Activated T-cell treated with anti-CD3 and anti-CD28 coated beads for 1 hour (primary cell): ENCODE data around the gene MED26.

Experiments
- DNase-seq: peaks from one replicate; pipeline ENCODE4 v3.0.0-alpha.2; 2020; ENCODE audit warnings: low read depth

MED26 gene

DNA sequence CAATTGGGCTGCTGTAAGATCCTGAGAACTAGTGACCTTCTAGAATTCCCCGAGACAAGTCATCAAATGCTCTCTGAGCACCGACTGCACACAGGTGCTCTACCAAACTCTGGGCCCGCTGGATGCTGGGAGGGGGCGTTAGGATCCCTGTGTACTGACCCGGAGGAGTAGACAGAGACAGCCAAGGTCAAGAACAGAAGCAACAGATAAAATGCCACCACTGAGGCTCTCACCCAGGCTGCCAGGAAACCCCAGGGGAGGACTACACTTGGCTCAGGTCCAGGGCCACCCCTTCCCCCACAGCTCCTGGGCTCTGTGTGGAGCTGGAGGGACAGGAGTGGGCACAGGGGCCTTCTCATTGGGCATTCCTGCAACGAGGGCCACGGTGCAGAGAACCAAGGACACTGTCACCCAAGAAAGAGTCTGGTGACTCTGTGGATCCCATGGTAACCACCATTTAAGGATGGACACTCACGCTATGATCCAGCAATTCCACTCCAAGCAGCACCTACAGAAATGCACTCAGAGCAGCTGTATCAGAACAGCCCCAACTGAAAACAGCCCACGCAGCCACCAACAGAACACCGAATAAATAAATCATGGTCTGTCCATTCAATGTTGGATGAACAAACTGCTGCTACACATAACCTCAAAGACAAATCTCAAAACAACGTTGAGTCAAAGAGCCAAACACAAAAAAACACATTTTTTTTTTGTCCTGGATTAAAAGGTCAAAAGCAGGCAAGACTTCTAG, 39.0 kb downstream of the MED26 start:
- no peak for DNase-seq

DNA sequence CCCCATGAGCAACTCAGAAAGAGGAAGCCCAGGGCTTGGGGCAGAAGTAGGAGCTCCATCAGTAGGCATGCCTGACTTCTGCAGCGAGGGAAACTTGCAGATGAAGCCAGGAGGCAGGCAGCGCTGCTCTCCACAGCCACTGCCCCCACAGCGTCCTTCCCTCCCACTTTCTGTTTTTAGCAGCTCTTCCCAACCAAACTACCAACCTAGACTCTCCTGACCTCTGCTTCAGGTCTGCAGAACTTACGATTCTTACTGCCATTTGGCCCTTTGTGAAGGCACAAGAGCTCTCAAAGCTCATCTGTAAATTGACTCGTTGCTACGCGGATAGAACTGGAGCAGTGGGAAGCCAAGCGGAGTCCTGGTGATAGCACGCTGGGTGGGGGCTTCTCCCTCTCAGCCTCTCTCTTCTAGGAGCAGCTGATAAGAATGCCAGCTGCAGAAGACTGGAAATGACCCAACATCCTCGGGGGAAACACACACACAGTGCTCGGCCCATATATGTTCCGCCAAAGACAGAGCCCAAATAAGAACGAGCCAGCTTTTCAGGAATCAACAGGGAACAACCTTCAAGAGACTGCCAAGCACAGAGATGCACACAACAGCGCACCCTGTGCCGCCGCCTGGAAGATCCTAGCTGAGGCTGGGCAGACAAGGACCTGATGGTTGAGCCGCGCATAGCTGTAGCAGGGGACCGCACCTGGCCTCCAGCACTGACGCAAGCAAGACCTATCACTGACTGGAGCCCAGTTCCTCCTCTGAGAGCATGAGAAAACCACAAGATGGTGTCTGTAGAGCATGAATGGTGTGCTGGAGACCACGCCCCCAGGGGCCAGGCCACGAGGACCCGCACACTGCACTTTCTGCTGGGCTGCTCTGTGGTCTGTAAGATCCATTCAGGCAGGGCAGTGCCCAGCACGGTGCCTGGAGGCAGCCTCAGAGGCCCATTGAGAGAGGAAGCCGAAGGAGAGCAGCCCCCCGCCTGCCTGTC, 39.9 kb downstream of the MED26 start:
- peak; percentile 19 for DNase-seq

- DNase-seq, result peak; percentile 46
Observed at GRCh38 chr19:16586991-16587832, 40.8 kb downstream of the MED26 start.

- DNase-seq, result no peak
Observed at GRCh38 chr19:16586477-16586871, 41.5 kb downstream of the MED26 start.

- no peak for DNase-seq
Observed at GRCh38 chr19:16585808-16586476, 42.1 kb downstream of the MED26 start.

DNA sequence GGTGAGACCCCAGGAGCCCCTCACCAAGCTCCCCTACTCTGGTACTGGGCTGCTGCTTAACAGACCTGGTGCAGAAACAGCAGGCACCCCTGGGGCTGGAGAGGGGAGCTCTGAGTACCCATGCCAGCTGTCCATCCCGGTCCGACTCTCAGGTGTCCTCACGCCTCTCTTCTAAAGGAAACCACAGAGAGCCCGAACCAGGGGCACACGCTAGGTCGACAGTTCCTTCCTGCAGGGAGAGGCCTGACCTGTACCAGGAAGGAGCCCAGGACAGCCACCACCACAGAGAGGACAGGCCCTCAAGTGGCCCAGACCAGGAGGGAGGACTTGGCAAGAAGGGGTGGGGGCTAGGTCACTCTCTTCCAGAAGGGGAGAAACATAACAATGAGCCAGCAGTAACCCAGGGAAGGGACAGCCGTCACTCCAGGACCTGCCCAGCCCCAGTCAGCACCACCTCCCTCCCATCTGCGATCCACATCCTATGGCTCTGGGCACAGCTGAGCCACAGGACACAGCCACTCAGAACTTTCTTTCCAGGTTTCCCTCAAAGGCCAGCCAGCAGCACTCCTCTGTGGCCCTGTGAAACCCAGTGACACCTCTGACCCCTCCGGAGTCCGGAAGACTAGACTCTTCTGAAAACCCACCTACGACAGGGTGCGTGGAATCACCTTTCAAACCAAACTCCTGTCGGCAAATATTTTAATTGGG, 42.8 kb downstream of the MED26 start:
- no peak for DNase-seq

- peak; percentile 80 for DNase-seq
Observed at GRCh38 chr19:16584248-16585093, 43.5 kb downstream of the MED26 start.

DNA sequence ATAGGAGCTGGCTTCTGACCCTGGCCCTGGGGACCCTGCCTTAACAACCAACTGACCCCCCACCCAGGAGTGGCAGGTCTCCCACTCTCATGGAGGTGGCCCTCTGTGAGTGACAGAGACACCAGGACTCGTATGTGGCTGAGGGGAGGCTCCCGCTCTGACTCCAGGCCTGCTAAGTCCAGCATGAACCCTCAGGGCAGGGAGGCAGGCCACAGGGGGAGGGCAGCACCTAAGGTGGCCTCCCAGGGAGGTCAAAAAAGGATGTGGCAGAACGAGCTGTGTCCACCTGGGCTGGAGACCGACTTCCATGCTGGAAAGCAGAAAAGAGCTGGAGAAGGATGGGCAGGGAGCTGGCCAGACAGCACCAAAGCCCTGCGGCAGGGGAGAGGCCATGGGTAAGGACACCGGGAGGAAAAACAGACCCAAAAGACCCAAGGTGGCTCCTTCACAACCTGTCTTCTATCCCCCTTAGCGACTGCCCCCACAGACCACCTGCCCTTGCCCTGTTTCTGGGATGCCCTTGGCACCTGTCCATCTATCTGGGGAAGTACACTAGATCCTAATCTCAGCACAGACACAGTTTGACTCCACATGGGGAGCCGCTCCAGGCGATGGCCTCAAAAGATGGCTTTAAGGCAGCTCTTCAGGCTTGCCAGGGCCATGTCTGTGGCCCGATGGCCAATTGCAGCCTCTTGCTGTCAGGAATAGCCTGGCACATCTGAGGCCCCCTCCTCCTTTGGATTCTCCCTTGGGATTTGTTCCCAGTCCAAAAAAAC, 45.3 kb downstream of the MED26 start:
- no peak for DNase-seq

GRCh38 chr19:16581971-16582343, 46.0 kb downstream of the MED26 start:
- no peak for DNase-seq

- no peak for DNase-seq
Observed at GRCh38 chr19:16581145-16581970, 46.6 kb downstream of the MED26 start.

DNA sequence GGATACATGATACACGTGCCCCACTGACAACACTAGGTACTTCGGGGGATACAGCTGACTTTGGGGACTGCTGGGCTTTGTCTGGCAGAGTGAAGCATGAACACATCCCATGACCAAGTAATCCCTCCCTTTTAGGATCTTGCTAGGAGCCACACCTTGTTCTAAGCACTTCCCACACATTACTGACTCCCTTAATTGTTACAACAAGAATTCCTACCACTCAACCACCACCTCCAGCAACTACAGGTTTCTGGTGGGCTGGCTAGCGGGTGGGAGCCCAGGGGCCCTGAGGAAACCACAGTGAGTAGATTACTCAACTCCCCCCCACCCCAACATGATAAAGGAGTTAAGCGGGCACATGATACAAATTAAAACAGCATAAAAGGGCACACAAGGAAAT, 48.6 kb downstream of the MED26 start:
- DNase-seq, result no peak

DNA sequence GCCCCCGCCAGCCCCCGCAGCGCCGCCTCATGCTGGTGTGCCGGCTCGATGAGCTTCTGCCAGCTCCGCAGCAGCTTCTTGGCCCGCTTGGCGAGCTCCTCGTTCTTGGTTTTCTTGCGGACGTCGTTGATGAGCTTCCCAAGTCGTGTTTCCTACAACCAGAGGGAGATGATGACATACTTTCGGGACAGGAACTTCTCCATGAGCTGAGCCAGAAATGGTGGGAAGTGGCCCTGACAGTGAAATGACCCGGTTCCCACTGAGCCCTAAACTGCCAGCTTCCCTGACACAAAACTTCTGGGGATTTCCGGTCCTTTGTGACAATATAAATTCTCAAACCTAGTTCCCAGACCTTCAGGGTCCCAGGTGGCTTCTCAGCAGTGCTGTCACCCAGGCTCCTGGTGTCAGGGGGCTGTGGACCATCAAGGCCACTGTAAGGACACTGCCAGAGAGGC, 50.4 kb downstream of the MED26 start:
- no peak for DNase-seq

DNA sequence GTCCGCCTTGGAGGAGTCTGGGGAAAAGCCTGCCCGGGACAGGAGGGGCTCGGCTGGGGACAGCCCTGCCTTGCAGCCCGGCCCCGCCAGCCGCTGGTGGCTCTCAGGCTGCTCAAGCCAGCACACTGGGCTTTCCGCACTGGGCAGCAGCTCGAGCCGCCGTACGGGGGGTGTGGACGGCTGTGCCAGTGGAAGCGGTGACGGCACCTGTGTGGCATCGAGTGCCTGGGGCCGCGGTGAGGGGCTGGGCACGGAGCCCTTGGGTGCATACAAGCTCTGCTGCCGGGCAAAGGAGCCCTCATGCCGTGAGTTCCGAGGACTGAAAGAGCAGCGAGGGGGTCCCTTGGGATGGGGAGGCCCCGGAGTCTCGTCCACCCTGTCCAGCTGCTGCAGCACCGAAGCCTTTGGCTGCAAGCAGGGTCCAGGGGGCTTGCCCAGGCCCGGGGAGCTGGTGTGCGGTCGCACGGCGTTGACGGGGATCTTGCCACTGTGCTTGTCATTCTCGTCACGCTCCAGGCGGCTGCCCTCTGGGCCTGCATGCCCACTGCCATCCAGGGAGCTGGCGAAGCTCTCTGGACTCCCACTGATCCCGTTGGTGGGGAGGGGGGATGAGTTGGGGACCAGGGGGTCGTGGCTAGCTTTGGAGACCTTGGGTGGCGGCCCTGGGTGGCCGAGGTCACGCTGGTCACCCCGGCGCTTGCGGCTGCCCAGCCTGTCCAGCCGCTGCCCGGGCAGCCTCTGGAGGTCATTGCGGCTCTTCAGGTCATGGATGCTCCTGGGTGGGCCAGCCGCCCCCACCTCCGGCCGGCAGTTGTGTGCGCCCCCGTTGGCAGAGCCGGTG, 51.1 kb downstream of the MED26 start:
- no peak for DNase-seq

DNA sequence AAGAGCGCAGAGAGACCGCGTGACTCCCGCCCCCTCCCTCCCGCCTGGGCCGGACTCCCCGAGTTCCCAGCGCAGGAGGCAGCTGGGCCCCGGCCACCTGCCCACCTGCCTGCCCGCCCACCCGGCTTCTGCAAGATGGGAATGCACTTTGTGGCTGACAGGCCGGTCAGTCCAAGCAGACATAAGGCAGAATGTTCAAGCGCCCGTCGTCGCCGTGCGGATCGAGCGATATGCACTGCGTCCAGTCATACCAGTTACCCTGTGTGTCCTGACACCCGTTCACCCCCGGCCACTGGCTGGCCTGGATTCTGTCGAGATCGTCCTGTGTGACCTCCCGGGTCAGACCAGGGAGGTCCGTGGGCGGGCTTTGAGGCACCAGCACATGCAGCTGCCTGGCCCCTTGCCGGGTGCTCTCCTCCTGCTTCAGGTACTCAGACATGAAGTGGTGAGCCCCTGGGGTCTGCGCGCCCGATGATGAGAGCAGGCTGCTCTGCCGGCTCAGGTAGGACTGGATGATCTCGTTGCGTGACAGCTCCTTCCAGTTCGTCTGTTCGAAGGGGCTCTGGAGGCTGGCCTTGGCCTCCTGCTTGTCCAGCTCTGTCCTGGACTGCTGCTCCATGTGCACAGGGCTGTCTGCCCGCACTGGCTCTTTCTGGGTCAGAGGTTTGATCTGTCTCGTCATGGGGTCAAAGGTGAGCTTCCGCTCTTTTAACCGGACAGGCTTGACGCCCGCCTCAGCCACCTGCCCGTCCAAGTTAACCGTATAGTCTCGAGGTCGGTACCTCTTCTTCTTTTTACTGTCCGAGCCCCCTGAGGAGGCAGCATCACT, 51.9 kb downstream of the MED26 start:
- no peak for DNase-seq

DNA sequence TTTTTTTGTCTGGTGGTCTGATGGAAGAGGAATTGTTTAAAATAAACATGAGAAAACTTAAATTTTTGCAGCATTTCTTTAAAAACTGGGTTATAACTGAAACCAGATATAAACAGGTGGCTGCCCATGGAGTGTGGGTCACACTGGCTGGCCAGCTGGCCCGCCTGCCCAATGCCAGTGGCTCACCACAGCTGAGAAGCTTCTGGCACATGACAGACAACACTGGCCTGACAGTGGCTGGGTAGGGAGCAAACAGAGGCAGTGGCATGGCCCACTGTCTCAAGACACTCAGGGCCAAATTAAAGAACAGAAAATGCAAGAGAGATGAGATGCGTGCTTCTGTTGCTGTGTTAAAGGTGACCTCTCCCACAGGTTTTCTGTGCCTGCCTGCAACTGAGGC, 52.7 kb downstream of the MED26 start:
- no peak for DNase-seq

- DNase-seq, result no peak
Observed at GRCh38 chr19:16573925-16574324, 54.1 kb downstream of the MED26 start.
